Measurements from ENCODE around the gene SLC34A3.
A peak's percentile ranks its signal among the peaks of the same experiment; 100 is the strongest.
"Not testable (repeated sequence)": the region's sequence is repeated elsewhere in the genome, so short reads cannot be mapped to it uniquely, and the experiment has no call there.

Gene SLC34A3

DNA sequence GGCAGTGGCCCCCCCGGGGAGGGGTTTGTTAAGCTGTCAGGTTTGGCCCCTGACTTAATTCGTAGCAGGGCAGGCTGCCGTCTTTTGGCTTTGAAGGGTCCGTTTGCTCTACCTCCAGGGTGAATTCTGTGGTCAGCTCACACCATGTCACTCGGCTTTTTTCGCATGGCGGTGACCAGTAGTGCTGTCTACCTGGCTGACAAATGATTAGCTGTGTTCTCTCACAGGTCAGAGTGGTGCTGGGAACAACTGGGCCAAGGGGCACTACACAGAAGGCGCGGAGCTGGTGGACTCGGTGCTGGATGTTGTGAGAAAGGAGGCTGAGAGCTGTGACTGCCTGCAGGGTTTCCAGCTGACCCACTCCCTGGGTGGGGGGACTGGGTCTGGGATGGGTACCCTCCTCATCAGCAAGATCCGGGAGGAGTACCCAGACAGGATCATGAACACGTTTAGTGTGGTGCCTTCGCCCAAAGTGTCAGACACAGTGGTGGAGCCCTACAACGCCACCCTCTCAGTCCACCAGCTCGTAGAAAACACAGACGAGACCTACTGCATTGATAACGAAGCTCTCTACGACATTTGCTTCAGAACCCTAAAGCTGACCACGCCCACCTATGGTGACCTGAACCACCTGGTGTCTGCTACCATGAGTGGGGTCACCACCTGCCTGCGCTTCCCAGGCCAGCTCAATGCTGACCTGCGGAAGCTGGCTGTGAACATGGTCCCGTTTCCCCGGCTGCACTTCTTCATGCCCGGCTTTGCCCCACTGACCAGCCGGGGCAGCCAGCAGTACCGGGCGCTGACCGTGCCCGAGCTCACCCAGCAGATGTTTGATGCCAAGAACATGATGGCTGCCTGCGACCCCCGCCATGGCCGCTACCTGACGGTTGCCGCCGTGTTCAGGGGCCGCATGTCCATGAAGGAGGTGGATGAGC, 11.8 kb downstream of the SLC34A3 start:
- DNase-seq, result no peak

DNA sequence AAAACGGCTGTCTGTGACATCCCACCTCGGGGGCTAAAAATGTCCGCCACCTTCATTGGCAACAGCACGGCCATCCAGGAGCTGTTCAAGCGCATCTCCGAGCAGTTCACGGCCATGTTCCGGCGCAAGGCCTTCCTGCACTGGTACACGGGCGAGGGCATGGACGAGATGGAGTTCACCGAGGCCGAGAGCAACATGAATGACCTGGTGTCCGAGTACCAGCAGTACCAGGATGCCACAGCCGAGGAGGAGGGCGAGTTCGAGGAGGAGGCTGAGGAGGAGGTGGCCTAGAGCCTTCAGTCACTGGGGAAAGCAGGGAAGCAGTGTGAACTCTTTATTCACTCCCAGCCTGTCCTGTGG, 12.5 kb downstream of the SLC34A3 start:
- DNase-seq, result not testable (repeated sequence)

DNA sequence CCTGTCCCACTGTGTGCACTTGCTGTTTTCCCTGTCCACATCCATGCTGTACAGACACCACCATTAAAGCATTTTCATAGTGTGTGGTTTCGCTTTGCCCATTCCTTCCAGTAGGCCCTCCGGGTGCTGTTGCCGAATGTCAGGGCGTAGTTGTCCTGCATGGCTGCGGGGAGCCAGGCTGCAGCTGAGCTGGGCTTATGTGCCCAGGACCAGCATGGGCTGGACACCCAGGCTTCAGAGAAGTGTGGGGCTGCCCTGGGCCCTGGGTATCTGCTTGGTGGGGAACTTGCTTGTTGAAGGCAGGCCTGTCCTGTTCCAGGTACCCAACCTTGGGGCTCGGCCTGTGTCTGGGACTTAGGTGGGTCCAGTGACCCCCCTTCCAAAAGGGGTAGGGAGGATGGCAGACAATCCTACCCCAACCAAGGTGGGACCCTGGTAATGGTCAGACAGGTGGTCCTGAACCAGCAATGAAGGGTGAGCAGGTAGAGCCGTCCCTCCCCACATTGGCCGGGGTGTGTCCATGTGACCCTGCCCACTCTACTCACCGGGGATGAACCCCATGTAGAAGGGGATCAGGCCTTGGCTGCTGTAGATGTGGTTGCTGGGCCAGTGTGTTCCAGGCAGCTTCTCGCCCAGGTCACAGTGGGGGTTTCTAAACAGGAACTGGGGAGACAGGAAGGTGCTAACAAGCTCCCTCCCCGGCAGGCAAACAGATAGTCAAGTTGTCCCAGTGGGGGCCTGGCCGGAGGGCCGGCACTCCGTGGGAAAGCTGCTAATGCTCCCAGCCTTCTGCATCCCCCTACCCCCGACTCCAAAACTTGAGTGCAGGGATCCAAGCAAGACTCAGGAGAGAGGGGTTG, 13.2 kb downstream of the SLC34A3 start:
- no peak for DNase-seq

DNA sequence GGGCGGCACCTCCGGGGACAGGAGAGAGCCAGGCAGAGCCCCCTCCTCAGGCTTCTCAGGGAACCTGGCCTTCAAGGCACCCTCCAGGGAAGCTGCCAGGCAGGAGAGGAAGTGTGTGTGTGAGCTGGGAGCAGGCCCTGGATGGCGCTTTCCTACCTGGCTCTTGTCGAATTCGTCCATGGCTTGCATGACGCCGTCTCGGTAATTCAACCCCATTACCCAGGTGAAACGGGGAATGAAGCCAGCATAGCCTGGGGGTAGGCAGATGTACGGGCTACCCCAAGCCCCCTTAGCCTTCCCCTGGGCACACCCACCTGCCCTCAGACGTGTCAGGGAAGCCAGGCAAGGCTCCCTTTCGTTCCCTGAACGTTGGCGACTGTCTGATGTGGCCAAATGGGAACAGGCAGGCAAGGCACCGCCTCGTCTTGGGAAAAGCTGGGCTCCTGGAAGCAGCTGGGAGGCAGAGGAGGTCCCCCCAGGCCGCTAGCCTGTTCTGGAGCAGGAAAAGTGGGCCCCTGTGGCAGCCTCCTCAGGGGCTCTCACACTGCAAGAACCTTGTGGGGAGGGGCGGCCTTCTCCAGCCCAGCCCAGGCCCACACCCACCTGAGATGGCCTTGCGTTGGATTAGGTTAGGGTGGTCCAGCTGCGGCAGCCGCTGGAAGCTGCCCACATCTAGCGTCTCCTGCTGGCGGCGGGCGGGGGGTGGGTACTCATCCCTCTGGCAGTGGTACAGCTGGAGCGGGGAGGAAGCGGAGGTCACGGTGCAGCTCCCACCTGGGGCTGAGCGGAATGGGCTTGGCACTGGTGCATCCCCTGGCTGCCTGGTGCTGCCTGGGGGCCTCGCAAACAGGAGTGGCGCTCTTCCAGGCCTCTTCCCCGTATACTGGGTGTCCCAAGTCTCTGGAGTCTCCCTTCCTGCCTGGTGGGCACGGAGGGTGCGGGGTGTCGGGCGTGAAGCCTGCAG, 14.1 kb downstream of the SLC34A3 start:
- no peak for DNase-seq

DNA sequence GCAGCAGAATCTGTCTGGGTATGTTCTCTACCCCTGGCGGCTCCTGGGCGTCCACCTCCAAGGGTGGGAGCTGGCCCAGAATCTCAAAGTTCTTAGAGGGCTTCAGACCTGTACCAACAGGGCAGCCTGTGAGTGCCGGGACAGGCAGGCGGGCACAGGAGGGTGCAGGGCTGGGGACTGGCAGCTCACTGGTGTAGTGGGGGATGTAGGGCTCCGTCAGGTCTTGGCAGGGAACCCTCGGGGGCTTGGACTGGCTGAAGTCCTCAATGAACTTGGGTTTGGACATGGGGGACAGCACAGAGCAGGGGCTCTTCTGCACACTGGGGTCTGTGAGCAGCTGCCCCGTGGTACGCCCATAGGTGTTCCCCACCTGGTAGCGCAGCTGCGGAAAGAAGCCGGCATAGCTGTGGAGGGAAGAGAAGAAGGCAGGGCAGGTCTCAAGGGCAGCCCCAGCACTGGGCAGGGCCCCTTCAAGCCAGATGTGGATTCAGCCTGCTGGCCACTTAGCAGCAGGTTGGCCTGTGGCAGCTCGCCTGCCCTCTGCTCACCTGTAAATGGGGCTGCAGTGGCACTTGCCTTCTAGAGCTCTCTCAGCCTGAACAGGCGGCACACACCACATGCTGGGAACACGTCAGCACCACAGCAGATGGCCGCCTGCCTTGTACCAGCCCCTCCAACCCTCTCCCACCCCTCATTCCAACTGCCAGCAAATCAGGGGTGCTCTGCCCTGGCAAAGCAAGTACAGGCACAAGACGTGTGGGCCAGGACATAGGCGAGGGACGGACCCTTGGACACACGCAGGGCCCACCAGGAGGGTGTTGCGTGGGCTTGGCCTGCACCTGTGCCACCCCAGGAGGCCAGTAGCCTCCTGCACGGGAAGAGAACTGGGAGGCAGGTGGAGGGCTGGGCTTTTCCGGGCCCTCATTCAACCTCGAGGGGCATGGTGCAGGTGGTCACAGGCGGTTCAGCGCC, 15.0 kb downstream of the SLC34A3 start:
- DNase-seq, result no peak

DNA sequence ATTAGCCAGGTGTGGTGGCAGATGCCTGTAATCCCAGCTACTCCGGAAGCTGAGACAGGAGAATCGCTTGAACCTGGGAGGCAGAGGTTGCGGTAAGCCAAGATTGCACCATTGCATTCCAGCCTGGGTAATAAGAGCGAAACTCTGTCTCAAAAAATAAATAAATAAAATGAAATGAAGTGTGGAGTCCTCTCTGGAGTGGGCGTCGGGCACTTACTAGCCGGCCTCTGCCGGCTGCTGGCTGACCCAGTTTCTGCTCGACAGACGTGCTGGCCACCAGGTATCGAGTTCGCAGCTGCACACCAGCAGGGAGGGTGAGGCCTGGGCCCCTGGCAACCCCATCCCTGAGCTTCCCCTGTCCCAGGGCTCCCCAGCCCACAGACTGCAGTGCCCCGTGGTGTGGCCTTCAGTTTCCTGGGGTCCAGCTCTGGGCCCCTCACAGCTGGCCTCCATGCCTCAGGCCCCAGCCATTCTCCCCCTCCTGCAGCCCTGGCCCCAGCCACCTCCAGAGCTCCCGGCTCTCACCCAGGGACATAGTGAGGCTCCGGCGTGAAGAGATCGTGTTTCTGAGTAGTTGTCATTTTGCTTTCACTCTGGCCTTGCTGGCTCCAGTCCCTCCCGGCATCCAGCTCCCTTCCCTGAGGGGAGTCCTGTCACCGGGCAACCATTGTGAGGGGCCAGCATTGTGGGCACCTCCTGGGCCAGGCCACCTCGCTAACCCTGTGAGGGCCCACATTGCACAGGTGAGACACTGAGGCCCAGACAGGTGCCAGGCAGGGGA, 16.6 kb downstream of the SLC34A3 start:
- no peak for DNase-seq

DNA sequence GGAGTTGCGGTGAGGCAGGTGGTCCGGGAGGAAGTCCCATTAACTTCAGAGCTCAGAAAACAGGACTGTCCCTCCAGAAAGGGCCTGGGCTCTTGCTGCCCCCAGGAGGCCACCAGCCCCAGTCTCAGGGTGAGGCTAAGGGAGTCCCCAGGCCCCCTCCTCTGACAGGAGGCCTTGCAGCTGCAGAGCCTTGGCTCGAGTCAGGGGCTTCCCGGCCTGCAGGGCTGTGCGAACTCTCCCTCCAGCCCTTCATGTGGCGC, 17.1 kb downstream of the SLC34A3 start:
- DNase-seq, result no peak

DNA sequence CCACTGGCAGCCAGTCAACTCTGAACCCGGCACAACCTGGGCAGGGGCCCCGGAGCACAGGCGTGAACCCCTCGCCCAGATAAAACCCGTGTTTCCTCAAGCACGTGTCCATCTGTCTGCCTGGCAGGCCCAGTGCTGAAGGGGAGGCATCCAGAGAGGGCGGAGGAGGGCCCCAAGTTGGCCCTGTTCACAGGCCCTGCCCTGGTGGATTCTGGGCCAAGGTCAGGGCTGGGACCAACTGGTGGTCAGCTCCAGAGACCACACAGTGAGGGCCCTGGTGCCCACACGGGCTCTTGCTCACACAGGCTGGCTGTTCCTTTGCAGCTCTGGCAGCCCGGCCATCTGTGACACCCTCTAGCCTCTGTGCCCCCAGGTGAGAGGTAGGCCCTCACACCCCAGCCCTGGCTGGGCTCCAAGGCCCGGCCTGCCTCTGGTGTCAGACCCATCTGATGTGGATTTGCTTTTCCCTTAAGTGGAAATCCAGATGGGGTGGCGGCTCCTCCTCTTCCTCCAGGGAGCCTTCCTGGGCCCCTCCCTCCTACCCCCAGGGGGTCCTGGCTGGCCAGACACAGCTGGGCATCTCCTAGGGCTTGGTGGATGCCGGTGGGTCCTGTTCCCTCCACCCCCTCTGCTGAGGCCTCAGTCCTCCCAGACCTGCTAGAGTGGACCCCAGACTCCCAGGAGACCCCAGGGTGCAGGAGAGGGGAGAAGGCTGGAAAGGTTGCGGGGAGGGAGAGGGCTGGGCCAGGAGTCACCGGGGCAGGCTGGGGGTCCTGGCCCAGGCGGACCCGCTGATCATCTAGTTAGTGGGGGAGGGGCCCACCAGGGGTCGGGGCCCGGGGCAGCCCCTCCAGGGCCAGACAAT, 19.9 kb downstream of the SLC34A3 start:
- DNase-seq, result no peak

DNA sequence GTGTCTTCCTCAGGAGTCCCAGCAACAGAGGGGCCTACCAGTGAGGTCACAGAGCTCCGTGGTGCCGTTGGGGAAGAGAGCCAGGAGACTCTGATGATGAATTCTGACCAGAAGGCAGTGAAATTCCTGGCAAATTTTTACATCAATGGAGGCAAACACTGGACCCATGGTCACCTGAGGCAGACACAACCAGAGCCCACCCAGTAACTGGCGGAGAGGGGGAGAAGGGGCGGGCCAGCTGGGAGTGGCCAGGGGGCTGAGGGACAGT, 20.4 kb downstream of the SLC34A3 start, which contains the start of gene STPG3:
Gene STPG3, plus strand, starts transcription at position 93 of the 268 bp plus-strand sequence. Its CDS starts 1 bp downstream, at position 94.
- no peak for DNase-seq

DNA sequence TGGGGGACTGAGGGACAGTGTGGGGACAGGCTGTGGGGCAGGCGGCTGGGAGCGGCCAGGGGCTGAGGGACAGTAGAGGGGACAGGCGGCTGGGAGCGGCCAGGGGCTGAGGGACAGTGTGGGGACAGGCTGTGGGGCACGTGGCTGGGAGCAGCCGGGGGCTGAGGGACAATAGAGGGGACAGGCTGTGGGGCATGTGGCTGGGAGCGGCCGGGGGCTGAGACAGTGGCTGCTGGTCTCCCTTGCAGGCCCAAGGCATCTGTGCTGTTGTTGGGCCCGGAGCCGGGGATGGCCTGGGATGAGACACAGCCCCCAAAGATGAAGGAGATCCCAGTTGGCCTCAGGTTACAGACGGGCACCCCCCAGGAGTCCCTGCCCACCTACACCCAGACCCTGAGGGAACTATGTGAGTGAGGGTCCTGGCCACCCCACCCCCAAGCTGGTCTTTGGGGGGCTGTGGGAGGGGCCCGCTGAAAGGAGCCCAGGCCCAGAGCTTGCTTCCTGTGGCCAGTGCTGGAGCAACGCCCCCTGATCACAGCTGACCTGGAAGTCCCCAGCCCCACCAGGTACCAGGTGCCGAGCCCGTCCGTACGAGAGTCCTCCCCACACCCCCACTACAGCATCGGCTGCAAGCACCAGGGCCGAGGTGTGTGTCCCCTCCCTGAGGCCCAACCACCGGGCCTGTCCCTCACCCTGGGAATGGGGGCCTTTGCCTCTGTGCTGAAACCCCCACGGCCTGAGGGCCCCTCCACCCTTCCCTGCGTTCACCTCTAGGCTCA, 21.0 kb downstream of the SLC34A3 start:
- DNase-seq, result no peak

DNA sequence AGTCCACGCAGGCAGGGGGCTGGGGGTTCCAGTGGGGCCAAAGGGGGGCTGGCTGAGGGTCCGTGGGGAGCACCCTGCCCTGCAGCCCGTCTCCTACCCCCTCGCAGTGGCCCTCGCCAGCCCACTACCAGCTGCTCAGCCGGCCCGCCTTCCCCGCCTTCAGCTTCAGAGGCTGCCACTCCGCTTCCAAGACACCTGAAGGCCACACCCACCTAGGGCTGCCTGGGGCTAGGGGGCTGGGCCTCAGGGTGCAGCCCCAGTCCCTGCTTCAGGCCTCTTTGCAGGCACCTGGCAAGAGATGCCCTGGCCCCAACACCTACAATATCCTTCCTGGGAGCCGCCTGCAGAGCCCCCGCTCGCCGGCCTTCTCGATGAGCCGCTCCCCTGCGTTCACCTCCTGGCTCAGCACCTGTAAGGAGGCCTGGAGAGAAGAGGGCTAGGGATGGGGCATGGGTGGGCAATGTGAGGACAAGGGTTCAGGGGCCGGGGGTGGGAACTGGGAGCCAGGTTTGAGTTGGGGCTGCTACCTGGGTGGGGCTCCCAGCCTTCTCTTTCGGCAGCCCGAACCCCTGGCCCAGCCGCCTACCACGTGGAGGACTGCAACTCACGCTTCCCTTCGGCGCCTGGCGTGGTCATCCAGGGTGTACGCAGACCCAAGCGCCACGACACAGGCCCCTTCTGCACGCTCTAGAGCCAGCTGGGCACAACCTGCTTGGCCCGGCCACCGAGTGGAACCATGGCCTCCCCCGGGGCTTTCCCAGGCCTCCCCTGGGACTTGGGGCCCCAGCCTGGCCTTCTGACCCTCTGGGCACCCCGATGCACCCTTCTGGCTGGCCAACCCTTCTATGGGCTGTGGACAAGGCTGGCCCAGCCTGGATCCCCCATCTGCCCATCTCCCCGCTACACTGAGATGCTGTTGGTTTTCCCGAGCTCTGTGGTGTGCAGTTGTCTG, 22.1 kb downstream of the SLC34A3 start:
- no peak for DNase-seq

DNA sequence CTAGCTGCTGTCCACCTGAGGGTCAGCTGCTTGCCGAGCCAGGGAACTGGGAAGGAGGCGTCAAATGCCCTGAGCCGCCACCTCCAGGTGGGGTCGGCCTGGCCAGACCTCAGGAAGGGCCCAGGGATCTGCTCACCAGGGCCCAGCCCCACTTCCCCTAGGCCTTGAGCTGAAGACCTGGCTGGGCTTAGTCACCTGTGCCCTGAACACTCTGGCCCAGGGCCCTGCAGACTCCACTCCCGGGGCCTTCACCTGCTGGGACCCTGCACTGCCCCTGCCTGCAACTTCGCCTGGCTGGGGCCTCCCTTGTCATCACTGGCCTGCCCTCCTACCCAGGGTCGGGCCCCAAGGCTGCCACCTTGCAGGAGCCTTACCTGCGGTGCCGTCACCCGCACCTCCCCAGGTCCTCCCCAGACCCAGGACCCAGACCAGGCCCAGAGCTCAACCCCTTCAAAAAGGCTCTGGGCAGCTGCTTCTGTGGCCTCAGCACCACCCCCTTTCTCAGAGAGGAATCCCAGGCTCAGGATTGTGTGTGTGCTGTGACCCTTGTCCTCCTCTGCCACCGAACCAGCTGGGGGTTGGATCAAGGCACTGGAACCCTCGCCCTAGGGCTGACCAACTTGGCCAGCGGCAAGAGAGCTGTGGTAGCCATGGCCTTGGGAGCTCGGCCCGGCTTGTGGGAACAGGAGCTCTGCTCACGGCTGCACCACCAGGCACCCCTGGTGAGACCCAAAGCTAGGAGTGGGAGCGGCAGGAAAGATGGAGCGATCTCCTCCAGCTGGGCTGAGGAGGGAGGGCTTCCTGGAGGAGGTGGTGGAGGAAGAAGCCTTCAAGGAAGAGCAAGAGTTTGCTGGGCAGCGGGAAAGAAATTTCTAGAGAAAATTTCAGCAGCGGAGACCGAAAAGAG, 23.3 kb downstream of the SLC34A3 start:
- no peak for DNase-seq

DNA sequence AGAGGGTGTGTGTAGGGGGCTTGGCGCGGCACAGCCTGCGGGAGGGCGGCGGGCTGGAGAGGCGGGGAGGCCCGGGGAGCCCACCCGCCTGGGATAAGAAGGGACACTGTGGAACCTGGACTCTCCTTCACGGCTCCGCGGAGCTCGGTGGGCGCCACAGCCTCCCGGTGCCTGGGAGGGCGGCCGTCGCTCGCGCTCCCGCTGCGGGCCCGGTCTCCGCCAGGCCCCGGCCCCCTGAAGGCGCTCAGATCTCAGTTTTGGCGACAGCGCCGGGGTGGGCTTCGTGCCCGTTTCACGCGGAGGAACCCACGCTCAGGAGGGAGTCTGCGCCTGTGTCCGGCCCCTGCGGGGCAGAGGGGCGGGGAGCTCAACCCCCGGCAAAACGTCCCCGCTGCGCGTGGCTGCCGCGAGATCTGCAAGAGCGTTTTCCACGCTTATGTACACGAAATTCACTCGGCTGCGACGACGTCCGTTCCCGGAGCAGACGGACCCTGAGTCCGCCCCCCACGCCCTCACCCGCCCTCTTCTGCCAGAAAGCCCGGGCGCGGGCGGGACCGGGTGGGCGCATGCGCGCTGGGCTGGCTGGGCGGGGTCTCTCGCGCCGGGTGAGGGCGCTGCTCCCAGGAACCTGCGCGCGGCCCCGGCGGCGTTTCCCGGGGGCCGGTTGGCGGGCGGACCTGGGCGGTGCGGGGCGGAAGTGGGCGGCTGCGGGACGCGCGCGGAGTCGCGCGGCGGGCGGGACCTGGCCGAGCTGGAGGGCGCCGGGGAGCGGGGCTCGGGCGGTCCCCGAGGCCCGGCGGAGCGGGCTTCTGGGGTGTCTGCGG, 24.1 kb downstream of the SLC34A3 start, which contains the start of gene NELFB:
Gene NELFB, plus strand, starts transcription at position 704 of the 824 bp plus-strand sequence.
- DNase-seq, result peak; percentile 86

DNA sequence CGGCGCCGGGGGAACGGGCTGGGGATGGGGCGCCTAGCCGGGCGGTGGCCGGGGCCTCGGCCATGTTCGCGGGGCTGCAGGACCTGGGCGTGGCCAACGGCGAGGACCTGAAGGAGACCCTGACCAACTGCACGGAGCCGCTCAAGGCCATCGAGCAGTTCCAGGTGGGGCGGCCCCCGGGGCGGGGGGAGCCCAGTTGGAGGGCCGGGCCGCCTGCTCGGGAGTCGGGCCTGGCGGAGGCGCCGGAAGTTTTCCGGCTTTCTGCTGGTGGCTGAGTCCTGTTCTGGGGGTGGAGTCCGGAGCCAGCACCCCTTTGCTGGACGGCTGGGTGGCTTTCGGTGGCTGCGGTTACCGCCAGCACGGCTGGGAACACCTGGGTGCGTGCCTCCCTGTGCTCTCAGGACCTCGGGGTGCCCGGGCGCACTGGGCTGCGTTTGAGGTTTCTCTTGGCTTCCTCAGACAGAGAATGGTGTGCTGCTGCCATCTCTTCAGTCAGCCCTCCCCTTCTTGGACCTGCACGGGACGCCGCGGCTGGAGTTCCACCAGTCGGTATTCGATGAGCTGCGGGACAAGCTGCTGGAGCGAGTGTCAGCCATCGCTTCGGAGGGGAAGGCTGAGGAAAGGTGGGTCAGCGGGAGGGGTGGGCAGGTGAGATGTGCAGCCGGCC, 24.9 kb downstream of the SLC34A3 start:
- peak; percentile 44 for DNase-seq

DNA sequence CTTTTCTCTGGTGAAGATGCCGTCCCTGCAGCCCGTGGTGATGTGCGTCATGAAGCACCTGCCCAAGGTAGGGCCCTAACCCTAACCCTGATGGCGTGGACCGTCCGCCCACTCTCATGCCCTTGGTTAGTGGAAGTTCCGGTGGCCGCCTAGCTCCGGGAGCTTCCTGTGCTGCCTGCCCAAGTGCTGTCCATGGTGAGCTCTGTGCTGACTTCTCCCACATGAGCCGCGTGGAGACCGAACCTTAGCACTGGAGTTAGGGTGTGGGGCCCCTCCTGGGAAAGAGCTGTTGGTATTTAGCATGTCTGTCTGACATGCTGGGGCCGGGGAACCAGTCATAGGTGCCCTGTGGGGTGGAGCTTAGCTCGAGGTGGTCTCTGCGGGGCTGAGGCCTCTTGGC, 25.7 kb downstream of the SLC34A3 start:
- no peak for DNase-seq

Measured in fibroblast of skin of back (primary cell).